ENCODE measurements around the gene STEAP3.

The STEAP3 gene

DNA sequence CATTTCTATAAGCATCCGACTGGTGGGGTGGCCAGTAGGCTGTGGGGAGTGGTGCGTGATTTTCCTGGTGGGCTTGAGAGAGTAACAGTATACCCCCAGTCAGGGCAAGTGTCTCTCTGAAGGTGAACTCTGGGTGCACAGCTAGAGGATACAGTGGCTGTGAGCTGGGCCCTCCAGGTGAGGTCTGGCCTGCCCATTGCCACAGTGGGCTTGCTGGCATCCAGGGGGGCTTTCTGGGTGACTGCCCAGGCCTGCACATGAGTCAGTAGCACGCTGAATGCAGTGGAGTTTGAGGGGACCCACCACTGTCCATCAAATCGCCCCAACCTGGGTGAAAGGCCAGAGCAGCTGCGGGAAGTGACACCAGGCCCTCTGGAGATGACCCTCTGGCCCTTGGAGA, 4.5 kb downstream of the STEAP3 start:
- FAIRE-seq = no peak

DNA sequence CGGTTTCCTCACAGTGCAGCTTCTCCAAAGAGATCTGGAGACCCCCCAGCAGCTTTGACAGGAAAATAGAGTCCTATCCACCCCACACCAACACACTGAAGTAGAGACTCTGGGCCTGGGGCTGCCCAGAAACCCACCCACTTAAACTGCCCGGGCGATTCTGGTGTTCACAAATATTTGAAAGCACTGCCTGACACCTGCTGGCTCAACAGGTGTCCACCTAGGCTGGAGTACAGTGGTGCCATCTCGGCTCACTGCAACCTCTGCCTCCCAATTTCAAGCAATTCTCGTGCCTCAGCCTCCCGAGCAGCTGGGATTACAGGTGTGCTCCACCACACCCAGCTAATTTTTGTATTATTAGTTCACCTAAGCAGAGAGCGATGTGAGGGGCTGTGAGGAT, 5.3 kb downstream of the STEAP3 start:
- no peak for FAIRE-seq

DNA sequence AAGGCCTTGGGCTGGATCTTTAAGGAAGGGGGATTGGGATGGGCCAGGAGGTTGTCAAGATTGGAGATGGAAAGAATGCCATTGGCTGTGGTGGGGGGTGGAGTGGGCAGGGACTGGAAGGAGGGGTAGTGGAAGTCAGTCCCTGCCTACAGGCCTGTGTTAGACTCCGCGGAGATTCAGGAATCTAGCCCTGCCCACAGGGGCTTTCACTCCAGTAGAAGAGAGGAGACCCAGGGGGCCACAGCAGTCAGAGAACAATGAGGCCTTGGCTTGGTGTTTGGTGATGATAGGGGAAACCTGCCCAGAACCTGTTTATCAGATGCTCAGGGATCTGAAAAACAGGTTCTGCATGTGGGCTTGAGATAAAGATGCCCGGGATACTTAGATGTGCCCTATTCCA, 6.1 kb downstream of the STEAP3 start:
- FAIRE-seq = no peak

DNA sequence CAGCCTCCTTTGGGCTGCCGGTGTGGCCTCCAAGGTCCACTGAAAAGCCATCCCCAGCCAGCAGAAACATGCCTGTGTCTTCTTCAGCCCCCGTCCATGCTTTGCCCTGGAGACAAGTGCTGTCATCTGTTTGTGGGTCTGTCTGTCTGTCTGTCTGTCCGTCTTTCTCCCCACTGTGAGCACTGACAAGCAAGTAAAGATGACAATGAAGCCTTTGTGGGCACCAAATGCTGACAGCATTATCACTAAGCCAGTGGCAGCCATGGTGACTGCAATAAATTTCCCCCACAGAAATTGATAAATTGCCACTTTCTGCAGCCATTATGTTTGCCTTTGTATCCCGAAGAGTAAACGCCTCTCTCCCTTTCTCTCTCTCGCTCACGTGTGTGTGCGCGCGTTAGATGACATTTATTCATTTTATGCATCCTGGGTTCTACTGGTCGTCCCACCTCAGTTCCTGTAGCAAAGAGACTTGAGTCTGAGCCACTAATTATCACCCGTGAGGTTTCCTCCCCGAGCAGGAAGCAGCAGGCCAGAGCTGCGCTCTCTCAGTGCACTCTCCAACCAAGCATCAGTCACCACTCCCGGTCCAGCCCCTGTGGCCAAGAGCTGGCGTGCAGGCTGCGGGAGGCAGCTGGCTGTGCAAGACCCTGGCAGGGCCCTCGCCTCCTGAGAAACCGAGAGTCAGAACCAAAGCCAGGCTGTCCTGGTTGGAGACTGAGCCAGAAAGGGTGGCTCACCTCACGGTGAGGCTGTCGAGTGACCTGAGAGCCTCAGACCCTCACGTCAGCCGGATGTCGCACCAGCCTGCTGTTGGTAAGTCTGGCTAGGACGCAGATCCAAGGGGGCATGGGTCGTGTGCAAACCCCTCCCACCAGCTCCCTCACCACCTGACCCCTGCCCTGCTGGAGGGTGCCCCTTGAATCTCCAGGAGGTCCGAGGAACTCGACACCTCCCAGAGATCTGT, 6.9 kb downstream of the STEAP3 start:
- no peak for FAIRE-seq

DNA sequence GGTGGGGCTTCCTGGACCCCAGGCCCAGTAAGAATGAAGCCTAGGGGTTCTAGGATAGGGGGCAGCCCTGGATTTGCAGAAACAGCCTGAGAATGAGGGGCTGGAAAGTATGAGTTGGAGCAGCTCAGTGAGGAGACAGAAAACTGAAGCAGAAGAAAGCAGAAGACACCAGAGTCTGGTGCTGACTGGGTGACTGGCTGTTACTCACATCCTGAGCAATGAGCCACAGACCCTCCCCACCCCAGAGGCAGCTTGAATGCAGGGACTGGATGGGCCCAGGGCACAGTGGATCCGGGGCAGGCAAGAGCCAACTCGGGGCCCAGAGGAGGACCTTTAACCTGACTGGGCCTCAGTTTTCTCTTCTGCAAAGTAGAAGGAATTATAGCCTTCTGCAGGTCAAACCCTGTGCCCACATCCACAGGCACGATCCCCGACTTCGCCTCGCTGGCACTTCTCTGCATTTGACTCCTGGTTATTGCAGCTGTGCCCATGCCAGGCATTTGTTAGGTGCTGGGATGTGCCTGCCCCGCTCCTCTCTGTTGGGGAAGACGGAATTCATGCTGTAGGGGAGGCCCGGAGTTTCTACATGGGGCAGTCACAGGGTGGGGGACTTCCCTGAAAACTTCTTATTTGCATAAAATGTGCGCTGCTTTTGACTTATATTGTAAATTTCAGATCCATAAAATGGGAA, 8.5 kb downstream of the STEAP3 start:
- no peak for FAIRE-seq

DNA sequence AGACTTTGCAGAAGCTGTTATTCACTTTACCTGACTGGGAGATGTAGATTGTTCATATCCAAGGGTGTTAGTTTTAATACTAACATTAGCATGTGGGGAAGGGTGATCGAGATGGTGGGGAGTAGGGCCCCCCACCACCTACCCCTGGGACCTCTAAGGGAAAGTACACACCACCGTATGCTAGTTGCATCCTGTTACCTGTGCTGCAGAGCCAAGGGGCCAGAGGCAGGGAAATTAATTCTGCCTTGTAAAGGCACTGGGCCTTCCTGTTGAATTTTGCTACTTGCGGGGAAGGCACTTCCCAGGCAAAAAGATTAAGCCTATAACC, 9.0 kb downstream of the STEAP3 start:
- FAIRE-seq = no peak

DNA sequence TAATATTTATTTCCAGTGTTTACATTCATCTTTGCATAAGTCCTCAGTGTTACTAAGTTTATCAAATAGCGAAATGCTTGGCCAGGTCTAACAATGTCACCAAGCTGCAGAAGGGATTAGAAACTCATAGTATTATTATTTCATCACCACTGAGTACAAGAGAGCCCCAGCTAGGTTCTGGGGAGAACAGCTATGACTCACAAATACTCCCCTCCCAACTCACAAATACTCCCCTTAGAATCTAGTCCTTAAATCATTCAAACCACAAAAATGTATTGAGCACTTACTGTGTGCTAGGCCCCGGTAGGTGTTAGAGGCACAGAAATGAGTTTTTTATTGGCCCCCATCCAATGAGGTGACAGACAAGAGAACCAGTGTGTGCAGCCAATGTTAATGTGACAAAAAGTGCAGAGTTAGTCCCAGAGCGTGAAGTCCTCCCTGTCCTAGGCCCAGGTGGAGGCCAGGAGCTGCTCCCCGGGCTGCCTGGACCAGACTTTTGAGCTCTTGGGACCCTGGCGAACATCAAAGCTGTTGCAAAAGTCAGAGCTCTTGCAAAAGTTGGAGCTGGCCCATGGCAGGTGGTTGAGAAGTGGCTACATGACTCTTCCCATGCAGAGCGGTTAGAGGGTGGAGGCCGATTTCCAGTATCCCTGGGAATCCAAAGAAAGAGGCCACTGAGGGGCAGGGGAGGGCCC, 9.8 kb downstream of the STEAP3 start:
- FAIRE-seq = no peak

DNA sequence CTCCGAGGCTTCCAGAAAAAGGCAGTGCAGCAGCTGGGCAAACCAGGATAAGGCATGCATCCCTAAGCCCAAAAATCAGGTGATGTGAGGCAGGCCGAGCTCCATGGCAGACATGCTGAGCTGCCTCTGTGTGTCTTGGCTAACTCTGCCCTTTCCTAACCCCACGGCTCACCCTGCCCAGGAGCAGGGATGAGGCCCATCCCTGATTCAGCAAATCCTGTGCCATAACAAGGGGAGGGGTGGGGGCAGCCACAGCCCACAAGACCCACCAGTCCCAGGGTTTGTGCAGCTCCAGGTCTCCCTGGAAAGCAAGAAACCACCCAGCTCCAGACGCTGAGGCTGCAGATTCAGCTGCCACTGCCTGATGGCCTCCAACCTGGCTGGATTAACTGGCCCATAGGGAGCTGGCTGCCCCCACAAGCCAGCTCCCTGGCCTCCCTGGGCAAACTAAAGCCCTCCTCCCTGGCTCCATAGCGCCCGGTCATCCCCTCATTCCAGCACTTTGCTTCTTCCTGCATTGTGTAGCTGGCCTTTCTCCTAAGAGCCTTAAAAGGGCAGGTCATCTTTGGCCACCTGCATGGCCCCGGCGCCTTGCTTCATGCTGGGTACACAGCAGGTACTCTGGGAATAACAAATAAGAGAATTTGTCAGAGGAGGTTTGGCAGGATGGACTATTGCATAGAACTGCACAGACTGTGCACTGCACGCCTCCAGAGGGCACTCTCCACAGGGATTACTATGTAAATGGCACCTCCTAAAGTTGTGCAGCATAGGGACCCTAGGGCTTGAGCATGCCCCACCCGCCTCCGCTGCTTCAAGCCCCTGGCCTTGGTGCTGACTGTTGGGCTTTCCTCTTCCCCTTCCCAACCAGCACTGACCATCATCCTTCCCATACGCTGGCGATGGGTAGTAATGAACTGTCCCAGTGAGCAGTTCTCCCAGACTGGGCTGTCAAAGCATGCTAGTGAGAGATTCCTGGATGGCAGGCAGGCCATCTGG, 10.7 kb downstream of the STEAP3 start:
- no peak for FAIRE-seq

DNA sequence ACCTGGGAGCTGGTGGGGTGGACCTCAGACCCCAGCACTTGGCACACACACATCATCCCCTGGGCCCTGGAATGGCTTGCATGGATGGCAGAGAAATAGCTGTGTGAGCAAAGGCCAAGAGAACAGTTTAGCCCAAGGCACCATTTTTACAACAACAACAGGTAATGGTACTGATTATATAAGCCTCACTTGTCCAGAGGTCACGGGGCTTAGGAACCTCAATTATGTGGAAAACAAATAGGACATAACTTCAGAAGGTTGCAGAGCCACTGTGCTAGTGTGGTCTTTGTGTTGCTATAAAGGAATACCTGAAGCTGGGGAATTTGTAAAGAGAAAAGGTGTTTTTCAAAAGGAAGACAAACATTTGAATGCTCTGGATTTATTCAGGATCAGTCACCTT, 13.2 kb downstream of the STEAP3 start:
- no peak for FAIRE-seq

DNA sequence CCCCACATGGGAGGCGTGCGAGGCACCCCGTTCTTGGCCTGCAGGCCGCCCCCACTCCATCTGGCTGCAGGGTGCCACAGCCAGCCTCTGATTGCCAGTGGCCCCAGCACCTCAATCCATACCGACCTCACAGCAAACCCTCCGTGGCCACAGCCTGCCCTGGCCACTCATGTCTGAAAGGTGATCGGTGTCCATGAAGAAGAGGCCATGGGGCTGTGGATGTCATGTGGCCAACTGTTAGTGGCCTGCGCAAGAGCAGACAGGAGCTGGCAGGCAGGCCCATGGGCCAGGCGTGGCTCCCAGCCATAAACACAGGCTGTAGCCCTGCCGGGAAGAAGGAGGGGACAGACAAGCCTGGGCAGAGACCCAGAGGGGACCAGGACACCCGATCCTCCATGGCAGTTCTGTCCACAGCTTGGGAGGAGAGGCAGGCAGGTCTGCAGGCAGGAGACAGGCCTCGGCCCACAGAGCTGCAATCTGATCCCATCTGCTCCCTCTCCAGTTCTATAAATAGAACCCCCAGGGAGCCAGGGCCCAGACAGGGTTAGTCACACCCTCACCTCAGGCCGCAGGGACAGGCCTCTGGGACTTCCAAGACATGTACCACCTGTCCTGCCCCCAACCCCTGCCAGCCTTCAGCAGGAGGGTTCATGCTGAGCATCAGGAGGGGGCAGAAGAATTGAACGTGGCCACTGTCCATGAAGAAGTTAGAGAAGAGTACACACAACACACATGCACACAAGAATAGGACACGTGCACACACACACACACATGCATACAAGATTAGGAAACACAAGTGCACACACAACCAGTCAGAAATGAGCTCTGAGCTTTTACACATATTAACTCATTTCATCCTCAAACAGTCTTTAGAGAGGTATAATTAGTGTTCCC, 16.9 kb downstream of the STEAP3 start:
- no peak for FAIRE-seq

DNA sequence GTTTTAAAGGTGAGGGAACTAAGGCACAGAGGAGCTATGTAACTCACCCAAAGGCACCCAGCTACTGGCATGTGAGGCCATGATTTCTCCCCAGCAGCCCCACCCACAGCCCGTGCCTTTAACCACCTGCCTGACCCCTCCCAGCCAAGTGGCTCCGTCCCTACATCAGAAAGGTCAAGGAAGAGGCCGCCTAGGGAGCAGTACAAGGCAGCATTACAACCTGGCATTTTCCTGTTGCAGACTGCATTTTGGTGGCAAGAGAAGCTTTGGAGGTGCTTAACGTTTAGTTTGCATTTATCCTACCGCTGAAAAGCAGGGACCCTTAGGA, 17.5 kb downstream of the STEAP3 start:
- no peak for FAIRE-seq

DNA sequence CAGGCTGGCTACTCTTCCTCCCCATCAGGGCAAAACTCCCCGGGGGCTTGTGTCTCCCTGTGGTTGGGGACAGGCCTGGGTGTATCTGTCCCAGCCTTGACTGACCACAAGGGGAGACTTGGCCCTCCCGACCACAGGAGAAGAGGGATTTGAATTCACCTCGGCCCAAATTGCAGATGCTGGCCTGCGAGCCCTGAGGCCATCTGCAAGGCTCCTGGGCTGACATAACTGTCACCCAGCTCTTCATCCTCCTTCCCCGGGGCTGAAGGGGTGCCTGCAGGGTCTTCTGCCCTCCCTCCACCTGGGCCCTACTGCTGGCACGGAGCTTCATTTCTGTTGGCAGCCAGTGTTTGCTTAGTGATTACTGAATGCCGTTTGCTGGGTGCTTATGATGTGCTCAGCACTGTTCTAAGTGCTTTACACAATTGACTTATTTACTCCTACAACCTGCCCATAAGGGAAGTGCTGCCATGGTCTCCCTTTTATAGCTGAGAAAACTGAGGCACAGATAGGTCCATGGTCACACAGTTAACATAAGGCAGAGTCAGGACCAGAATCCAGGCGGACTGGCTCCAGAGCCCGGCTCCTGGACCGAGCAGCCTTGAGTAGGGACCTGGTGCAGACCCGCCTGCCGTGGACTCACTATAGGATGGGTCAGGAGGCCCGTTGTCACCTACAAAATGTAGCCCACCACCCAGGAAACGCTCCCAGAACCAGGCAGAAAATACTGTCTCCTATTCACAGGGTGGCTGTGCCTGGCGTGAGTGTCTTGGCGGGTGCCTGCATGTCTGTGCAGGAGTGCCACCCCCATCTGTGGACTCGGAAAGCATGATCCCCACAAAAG, 18.9 kb downstream of the STEAP3 start:
- FAIRE-seq = no peak

DNA sequence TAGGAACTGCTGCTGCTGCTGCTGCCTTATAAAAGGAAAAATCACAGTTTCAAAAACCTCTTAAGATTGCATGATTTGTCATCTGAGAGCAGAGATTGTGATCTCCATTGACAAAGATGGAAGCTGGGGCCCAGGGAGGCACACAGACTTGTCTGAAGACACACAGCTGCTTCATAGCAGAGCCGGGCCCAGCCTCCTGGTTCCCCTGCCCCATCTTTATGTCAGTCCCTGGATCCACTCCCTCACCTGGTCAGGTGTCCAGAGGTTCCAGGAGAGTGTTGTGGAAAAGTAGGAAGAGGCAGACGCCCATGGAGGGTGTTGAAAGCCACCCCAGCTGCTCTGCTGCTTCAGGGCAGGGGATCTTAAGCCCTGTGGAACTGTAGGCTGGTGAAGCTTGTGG, 20.0 kb downstream of the STEAP3 start:
- FAIRE-seq = no peak

DNA sequence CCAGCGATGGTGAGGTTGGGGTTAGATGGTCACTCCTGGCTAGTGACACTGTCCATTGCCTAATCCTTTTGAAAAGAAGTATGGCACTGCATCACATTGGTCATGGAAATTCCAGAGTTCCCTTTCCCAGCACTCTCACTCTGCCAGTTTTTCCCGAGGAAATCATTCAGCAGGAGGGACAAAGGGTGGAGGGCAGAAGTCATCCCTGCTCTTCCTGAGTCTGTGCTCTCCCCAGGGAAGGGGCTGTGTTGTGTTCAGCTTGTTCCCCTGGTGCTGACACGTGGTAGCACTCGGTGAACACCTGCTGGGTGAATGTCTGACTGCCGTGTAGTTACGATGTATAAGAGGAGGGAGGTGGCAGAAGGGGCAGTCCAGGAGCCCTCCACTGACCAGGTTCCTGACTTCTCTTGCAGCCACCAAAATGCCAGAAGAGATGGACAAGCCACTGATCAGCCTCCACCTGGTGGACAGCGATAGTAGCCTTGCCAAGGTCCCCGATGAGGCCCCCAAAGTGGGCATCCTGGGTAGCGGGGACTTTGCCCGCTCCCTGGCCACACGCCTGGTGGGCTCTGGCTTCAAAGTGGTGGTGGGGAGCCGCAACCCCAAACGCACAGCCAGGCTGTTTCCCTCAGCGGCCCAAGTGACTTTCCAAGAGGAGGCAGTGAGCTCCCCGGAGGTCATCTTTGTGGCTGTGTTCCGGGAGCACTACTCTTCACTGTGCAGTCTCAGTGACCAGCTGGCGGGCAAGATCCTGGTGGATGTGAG, 21.6 kb downstream of the STEAP3 start:
- FAIRE-seq = no peak

DNA sequence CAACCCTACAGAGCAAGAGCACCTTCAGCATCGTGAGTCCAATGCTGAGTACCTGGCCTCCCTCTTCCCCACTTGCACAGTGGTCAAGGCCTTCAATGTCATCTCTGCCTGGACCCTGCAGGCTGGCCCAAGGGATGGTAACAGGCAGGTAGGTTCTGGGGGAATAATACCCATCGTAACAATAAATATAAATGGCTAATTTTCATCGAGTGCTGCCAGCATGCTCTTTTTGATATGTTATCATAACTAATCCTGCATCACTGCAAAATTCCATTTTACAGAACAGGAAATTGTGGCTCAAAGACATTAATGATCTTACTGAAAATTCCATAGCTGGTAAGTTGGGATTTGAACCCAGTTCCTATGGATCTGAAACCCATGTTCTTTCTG, 22.2 kb downstream of the STEAP3 start:
- no peak for FAIRE-seq

DNA sequence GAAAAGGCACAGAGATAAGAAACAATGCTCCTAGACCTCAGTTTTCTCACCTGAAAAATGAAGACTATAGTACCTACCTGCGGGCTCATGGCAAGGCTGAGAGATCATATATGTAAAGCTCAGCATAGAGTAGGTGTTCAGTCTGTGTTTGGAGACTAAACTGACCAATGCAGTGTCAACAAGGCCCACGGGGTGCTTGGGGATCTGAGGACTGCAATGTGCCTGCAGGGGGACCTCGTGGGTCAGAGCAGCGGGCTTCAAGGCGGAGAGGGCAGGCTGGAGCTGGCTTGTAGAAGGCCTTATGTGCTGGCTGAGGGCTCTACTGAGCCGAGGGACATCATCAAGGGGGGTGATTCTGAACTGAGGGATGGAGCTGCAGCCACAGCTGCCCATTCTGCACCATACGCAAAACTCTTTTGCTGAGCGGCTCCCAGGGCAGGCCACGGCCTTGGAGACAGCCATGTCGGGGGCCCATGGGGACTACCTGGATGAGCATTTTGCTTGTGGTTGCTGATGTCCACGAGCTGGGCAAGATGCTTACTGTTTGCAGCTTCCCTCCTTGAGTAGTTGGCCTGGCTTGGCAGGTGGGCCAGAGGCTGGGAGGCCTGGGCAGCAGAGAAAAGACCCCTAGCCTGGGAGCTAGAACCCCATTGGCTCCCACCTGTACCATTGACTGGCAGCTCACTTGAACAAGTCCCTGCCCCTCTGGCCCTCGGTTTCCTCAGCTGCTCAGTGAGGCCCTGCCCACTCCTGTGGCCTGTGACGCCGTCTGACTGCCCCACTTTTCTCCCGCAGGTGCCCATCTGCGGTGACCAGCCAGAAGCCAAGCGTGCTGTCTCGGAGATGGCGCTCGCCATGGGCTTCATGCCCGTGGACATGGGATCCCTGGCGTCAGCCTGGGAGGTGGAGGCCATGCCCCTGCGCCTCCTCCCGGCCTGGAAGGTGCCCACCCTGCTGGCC, 23.5 kb downstream of the STEAP3 start:
- FAIRE-seq = no peak

DNA sequence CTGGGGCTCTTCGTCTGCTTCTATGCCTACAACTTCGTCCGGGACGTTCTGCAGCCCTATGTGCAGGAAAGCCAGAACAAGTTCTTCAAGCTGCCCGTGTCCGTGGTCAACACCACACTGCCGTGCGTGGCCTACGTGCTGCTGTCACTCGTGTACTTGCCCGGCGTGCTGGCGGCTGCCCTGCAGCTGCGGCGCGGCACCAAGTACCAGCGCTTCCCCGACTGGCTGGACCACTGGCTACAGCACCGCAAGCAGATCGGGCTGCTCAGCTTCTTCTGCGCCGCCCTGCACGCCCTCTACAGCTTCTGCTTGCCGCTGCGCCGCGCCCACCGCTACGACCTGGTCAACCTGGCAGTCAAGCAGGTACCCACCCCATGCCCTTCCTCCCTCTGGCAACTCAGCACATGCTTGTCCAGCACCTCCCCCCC, 24.2 kb downstream of the STEAP3 start:
- no peak for FAIRE-seq

DNA sequence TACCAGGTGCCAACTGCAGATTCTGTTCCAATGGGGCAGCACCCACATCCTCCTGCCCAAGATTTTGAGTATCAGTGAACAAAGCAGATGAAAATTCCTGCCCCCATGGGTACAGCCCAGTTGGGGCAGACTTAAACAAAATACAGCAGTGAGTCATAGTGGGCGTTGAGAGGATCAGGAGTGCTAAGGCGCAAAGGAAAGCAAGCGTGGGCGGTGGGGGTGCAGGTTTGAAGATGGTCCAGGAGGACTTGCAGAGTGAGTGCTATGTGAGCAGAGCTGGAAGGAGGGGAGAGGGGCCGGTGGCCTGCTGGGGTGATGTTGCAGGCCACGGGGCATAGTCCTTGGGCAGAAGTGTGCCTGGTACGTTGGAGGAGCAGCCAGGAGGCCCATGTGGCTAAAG, 24.7 kb downstream of the STEAP3 start:
- no peak for FAIRE-seq

DNA sequence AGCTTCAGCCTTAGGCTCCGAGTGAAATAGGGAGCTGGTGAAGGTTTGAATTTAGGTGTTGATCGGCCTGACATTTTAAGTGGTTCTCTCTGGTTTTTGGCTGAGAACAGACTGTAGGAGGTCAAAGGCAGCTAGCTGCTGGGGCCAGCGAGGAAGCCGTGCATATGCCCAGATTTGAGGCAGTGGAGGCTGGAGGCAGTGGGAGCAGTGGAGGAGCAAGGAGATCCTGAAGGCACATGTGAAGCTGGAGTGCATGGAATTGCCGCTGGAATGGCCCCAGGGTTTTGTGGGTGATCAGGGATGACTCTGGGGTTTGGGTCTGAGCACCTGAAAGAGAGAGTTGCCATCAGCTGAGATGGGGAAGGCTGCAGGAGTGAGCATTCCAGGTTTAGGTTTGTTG, 25.1 kb downstream of the STEAP3 start:
- FAIRE-seq = no peak

Measured in colon (tissue), 2 donors.